ENCODE data around the gene METTL16. TPM values are rescaled to one million over a fixed set of nuclear protein-coding genes. Genes with fewer than 3 reads are reported as not detected.

METTL16 gene
- total and polyA plus RNA-seq, 9 of the 15 experiments (the other 6 are each of a cell fraction or from before 2014, with no cell fraction given): 12.1 to 30.5 (median 19.8) TPM

- no peak overlapping the region for H2AFZ ChIP-seq (ENCODE audit: low read depth, low read length)
- in situ Hi-C loops (cut with MboI): no loop called here
- no peaks in the 10 kb centered on the region for H3K27me3 ChIP-seq (ENCODE audit: control insufficient read depth in 2 of 2, insufficient read depth in 2 of 2, low read length in 2 of 2)
- H3K4me2 ChIP-seq (ENCODE audit: insufficient read depth, low read length): no peak overlapping the region
- no peak overlapping the region for H3K27ac ChIP-seq (ENCODE audit: extremely low read depth, low read depth, low read length)
- ATAC-seq (peak; percentile 90), FAIRE-seq (peak; percentile 94), DNase-seq (ENCODE audit: extremely low read depth in 1 of 4, low spot score in 3 of 4) (peak; percentile 69 to 85 (median 74))
- H3K36me3 ChIP-seq (ENCODE audit: control insufficient read depth, insufficient read depth, low read length): peaks cover 52% of the 10 kb centered on the region; the same call in 2 of the 3 replicates
- no peaks in the 10 kb centered on the region for H3K9me1 ChIP-seq (ENCODE audit: control insufficient read depth, insufficient read depth, low read length)
- ChIA-PET POLR2A (interaction anchor here (0.6 to 2.0 kb wide), 8 partner anchors 9 to 1269 kb away, joined by 3 to 31 read pairs (median 4); no protein-coding TSS in a partner anchor), CTCF (ENCODE audit: low intra/inter-chr PET ratio) (interaction anchor here (1.0 to 6.0 kb wide), 3 partner anchors 29 to 46 kb away, joined by 4 to 78 read pairs (median 7); no protein-coding TSS in a partner anchor)
- no TSS peak for BruUV-seq (replicated peaks)
- H3K4me1 ChIP-seq (replicated peaks in 1 of 2; ENCODE audit: control insufficient read depth in 2 of 2, insufficient read depth in 2 of 2, low read length in 2 of 2): no peaks in the 10 kb centered on the region; a peak in 1 of 5 replicates
- H3K79me2 ChIP-seq (ENCODE audit: control insufficient read depth, insufficient read depth, low read length): no peaks in the 10 kb centered on the region
- H3K9me3 ChIP-seq (replicated peaks; ENCODE audit: control insufficient read depth, insufficient read depth, low read depth, low read length): no peaks in the 10 kb centered on the region
- intact Hi-C loops (cut with micrococcal nuclease): loop anchor here (1.0 kb wide), 1 partner anchor 34 kb away; no protein-coding TSS in a partner anchor
- WGBS (ENCODE audit: insufficient coverage, low coverage, missing lambda C conversion rate): 28% methylated on average over 16 of the region's 19 CpGs
- H4K20me1 ChIP-seq (replicated peaks; ENCODE audit: control insufficient read depth, insufficient read depth, low read length): no peaks in the 10 kb centered on the region
- H3K4me3 ChIP-seq: no peak overlapping the region
- H3K9ac ChIP-seq (ENCODE audit: insufficient read depth in 1 of 2, low read depth in 2 of 2, low read length in 2 of 2): no peak overlapping the region
- TF ChIP-seq CTCF (IDR thresholded peaks at IDR 0.05 in 2 of 3, conservative IDR thresholded peaks at IDR 0.05 in 1 of 3; ENCODE audit: insufficient read depth in 2 of 3, low read depth in 1 of 3, low read length in 3 of 3) (peak; percentile 75 to 90 (median 89)), ESRRB (CRISPR knock-in tag; IDR thresholded peaks at IDR 0.05; ENCODE audit: borderline replicate concordance) (no peak), MEF2A (IDR thresholded peaks at IDR 0.05; ENCODE audit: control insufficient read depth, low read depth, low read length) (no peak), TAF15 (IDR thresholded peaks at IDR 0.05; ENCODE audit: low read depth, low read length) (no peak), FOXJ3 (CRISPR knock-in tag; IDR thresholded peaks at IDR 0.05) (no peak), REST (IDR thresholded peaks at IDR 0.05; ENCODE audit: borderline replicate concordance) (peak; percentile 81), REST (CRISPR knock-in tag; IDR thresholded peaks at IDR 0.05; ENCODE audit: low read depth) (no peak), HMGXB4 (CRISPR knock-in tag; IDR thresholded peaks at IDR 0.05) (no peak), RB1 (IDR thresholded peaks at IDR 0.05; ENCODE audit: low read depth) (no peak)
These were observed 95.5 kb downstream of the METTL16 start for GRCh38 chr17:2416010-2416734.

Data from K562 (cell line).